ENCODE data around the gene UGT1A5.

Gene UGT1A5

GRCh38 chr2:233712611-233713261, at the start of gene UGT1A5:
Gene UGT1A5, plus strand, starts transcription at chr2:233712907. Its CDS starts 85 bp downstream, at chr2:233712992.
- no peak for DNase-seq (ENCODE audit: low spot score)

GRCh38 chr2:233663911-233664310, 48.8 kb upstream of the UGT1A5 start:
- DNase-seq (ENCODE audit: low spot score): no peak

- DNase-seq (ENCODE audit: low spot score): no peak
Measured at GRCh38 chr2:233668605-233669260, 44.0 kb upstream of the UGT1A5 start.

GRCh38 chr2:233671290-233672161, 41.2 kb upstream of the UGT1A5 start, which contains the start of gene UGT1A9:
Gene UGT1A9, plus strand, starts transcription at chr2:233671898. Its CDS starts 37 bp downstream, at chr2:233671935.
- no peak for DNase-seq (ENCODE audit: low spot score)

- no peak for DNase-seq (ENCODE audit: low spot score)
Measured at GRCh38 chr2:233672886-233673285, 39.8 kb upstream of the UGT1A5 start.

- no peak for DNase-seq (ENCODE audit: low spot score)
Measured at GRCh38 chr2:233673896-233674295, 38.8 kb upstream of the UGT1A5 start.

GRCh38 chr2:233674314-233674713, 38.4 kb upstream of the UGT1A5 start:
- no peak for DNase-seq (ENCODE audit: low spot score)

- DNase-seq (ENCODE audit: low spot score): no peak
Measured at GRCh38 chr2:233674995-233675394, 37.7 kb upstream of the UGT1A5 start.

- no peak for DNase-seq (ENCODE audit: low spot score)
Measured at GRCh38 chr2:233676046-233676445, 36.7 kb upstream of the UGT1A5 start.

GRCh38 chr2:233679196-233679595, 33.5 kb upstream of the UGT1A5 start:
- no peak for DNase-seq (ENCODE audit: low spot score)

GRCh38 chr2:233680361-233681045, 32.2 kb upstream of the UGT1A5 start:
- DNase-seq (ENCODE audit: low spot score): no peak

- DNase-seq (ENCODE audit: low spot score): no peak
Measured at GRCh38 chr2:233681521-233682099, 31.1 kb upstream of the UGT1A5 start, which contains the start of gene UGT1A7. Gene UGT1A7, plus strand, starts transcription at chr2:233681901. Its CDS starts 37 bp downstream, at chr2:233681938.

GRCh38 chr2:233684640-233685039, 28.1 kb upstream of the UGT1A5 start:
- no peak for DNase-seq (ENCODE audit: low spot score)

GRCh38 chr2:233686928-233687327, 25.8 kb upstream of the UGT1A5 start:
- no peak for DNase-seq (ENCODE audit: low spot score)

- DNase-seq (ENCODE audit: low spot score): no peak
Measured at GRCh38 chr2:233688341-233688740, 24.4 kb upstream of the UGT1A5 start.

- DNase-seq (ENCODE audit: low spot score): no peak
Measured at GRCh38 chr2:233689031-233689430, 23.7 kb upstream of the UGT1A5 start.

- no peak for DNase-seq (ENCODE audit: low spot score)
Measured at GRCh38 chr2:233689501-233689900, 23.2 kb upstream of the UGT1A5 start.

- DNase-seq (ENCODE audit: low spot score): no peak
Measured at GRCh38 chr2:233690444-233690843, 22.3 kb upstream of the UGT1A5 start.

- DNase-seq (ENCODE audit: low spot score): no peak
Measured at GRCh38 chr2:233691443-233692433, 21.0 kb upstream of the UGT1A5 start.

- no peak for DNase-seq (ENCODE audit: low spot score)
Measured at GRCh38 chr2:233692648-233693047, 20.1 kb upstream of the UGT1A5 start, which contains the start of gene UGT1A6. Gene UGT1A6, plus strand, starts transcription at chr2:233692890. Its CDS starts 115 bp downstream, at chr2:233693005.
